Stimulated activated CD4-positive, alpha-beta T cell treated with anti-CD3 and anti-CD28 coated beads, Interleukin-1b, Interleukin-23, amount 100 ng/mL, for 48 hours (primary cell): Measurements from ENCODE around the gene CARD14.

Source experiments
- DNase-seq: peaks from one replicate; pipeline ENCODE4 v3.0.0-alpha.2; 2020

The CARD14 gene

GRCh38 chr17:80169784-80170500 is at the start of gene CARD14:
Gene CARD14 (plus strand): TSS chr17:80170030. CDS start chr17:80181439, 11,409 bp downstream.
- DNase-seq: no peak

GRCh38 chr17:80122026-80122575 is 47.7 kb upstream of the CARD14 start:
- DNase-seq: no peak

- no peak for DNase-seq
Observed at GRCh38 chr17:80122926-80123505, 46.8 kb upstream of the CARD14 start.

GRCh38 chr17:80123791-80124190 is 46.0 kb upstream of the CARD14 start:
- DNase-seq: no peak

GRCh38 chr17:80124351-80124981 is 45.4 kb upstream of the CARD14 start:
- no peak for DNase-seq

- no peak for DNase-seq
Observed at GRCh38 chr17:80125656-80126448, 44.0 kb upstream of the CARD14 start.

- no peak for DNase-seq
Observed at GRCh38 chr17:80126449-80126715, 43.4 kb upstream of the CARD14 start.

GRCh38 chr17:80129006-80129565 is 40.7 kb upstream of the CARD14 start:
- no peak for DNase-seq

GRCh38 chr17:80130992-80131391 is 38.8 kb upstream of the CARD14 start:
- DNase-seq: no peak

- DNase-seq: no peak
Observed at GRCh38 chr17:80132906-80133625, 36.8 kb upstream of the CARD14 start.

GRCh38 chr17:80133626-80133970 is 36.2 kb upstream of the CARD14 start:
- DNase-seq: no peak

- no peak for DNase-seq
Observed at GRCh38 chr17:80137131-80137530, 32.7 kb upstream of the CARD14 start.

GRCh38 chr17:80138856-80139426 is 30.9 kb upstream of the CARD14 start:
- DNase-seq: no peak

- DNase-seq: no peak
Observed at GRCh38 chr17:80141463-80142165, 28.2 kb upstream of the CARD14 start.

GRCh38 chr17:80142929-80143328 is 26.9 kb upstream of the CARD14 start:
- DNase-seq: no peak

GRCh38 chr17:80145076-80146075 is 24.5 kb upstream of the CARD14 start:
- no peak for DNase-seq

GRCh38 chr17:80146121-80147034 is 23.5 kb upstream of the CARD14 start:
- DNase-seq: no peak

GRCh38 chr17:80147035-80147822 is 22.6 kb upstream of the CARD14 start, which contains the start of gene EIF4A3:
Gene EIF4A3 (minus strand): TSS chr17:80147128. CDS start chr17:80146961, 167 bp downstream.
- peak; percentile 97 for DNase-seq
